Activated CD4-positive, alpha-beta T cell treated with anti-CD3 and anti-CD28 coated beads, Interleukin-2, Interleukin-4, amounts not matched to agents 100 ng/mL and 50 ng/mL, durations not matched to agents 16 hours and 8 hours (primary cell): ENCODE results near the gene ZNF319.
"Not testable (repeated sequence)": the region's sequence is repeated elsewhere in the genome, so short reads cannot be mapped to it uniquely, and the experiment has no call there.

Experiments used
- DNase-seq: peaks from one replicate; pipeline ENCODE4 v3.0.0-alpha.2; 2020; ENCODE audit warnings: low spot score

Gene ZNF319

DNA sequence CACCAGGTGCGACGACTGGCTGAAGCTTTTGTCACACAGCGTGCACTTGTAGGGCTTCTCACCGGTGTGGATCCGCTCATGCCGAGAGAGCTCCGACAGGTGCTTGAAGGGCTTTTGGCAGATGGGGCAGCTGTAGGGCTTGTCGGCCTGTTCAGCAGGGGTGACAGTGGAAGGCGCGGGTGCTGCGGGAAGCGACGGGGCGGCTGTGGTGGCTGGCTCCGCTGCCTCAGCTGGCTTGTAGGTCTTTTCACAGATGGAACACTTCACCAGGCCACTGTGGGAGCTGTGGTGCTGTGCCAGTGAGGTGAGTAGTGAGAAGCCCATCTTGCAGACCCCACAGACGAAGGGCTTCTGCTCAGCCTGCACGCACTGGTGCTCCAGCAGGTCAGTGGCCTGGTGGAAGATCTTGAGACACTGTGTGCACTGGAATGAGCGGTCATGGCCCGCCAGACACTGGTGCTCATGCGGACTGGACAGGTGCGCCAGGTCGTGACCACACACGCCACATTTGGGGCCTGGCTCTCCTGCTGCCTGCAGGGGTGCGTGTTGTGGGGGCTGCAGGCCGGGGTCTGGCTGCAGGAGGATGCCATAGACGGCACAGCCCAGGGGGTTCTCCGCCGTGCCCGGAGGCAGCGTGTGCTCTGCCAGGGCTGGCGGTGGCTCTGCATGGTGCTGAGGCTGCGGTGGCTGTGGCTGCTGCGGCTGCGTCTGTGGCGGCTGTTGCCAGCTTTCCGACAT is 2.8 kb downstream of the ZNF319 start:
- DNase-seq, result no peak

DNA sequence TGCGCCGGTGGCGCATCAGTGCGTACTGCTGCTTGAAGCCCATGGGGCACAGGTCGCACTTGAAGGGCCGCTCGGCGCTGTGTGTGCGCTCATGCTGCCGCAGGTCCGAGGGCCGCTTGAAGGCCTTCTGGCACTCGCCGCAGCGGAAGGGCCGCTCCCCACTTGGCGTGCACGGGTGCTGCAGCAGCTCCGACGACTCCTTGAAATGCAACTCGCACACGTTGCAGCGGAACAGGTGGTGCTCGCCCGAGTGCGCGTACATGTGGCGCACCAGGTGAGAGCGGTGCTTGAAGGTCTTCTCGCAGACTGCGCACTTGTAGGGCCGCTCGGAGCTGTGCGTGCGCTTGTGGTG is 3.3 kb downstream of the ZNF319 start:
- no peak for DNase-seq

DNA sequence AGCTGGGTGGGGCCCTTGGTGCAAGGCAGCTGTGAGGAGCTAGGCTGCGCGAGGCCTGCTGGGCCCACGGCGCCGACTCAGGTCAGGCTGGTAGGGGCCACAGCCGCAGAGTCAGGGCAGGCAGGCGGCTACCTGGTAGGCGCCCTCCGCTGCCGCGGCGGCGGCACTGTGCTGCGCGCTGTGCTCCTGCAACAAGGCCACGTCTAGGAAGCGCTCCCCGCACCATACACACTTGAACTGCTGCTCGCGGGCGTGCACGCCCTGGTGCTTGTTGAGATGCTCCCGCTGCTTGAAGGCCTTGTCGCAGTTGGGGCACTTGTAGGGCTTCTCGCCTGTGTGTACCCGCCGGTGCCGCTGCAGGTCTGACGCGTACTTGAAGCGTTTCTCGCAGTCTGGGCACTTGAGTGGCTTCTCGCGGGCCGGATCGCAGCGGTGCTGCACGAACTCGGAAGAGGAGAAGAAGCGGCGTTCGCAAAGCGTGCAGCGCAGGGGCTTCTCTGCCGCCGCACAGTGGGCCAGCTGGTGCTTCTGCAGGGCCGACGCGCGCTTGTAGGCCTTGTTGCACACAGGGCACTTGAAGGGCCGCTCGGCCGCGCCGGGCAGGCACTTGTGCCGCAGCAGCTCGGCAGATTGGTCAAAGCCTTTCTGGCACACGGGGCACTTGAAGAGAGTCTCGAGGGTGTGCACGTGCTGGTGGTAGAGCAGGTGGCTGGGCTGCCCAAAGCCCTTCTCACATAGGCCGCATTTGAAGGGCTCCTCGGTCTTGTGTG is 3.9 kb downstream of the ZNF319 start:
- no peak for DNase-seq

DNA sequence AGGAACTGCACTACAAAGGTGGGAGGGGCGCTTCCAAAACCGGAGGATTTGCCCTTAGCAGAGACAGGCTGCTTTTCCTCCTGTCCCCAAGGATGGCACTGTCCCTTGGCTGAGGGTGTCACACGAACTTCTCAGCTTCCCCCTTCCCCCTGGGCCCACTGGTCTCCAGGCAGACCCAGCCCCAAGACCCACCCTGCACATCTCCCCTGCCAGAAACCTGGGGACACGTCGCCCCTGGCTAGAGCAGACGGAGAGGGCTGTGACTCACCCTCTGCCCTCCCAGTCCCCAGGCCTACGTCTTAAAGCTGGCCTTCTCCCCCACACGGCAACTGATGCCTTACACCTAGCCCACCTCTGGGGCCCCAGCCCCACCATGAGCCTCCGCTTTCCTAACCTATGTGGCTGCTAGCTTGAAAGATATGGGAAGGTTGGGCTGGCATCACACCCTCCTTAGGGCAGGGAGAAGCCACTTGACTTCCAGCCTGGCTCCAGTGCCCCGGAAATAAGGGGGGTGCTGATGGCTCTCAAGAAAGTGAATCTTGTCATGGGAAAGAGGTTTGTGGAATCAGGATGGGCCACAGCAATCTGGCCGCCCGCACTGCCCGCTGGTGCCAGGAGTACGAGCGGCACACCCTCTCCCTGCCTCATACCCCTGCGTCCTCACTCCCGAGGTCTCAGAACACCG is 4.6 kb downstream of the ZNF319 start:
- no peak for DNase-seq

DNA sequence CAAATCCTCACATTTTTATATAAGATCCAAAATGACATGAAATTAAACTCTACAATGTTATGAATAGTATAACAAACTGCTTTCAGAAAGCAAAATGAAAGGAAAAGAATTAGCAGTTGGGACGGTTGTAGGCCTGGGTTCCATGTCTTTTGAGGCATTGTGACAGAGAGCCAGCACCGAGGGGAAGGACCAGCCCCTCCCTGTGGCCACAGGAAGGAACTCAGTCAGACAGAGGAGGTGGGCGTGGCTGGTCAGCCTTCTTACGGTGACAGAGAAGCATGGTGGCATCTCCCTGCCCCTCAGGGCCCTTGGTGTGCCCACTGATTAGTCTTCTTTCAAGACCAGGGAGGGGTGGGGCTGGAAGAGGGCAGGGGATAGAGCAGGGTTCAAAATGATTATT is 5.7 kb downstream of the ZNF319 start:
- DNase-seq, result peak; percentile 29

DNA sequence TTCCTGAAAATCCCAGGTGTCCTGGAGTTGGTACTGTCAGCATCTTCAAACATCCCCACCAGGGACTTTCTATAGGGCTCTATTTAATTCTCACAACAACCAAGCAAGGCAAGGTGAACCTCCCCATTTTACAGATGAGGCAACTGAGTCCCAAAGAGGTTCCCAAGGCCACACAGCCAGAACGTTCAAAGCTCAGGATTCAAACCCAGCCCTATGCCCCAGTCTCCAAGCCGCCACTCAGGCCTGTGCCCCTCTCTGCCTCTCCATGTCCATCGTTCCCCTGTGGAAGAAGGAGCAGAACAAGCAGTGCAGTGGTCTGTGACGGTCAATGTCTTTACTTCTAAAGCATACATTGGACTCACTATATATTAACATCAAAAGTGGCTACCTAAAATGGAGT is 6.1 kb downstream of the ZNF319 start:
- DNase-seq, result no peak

DNA sequence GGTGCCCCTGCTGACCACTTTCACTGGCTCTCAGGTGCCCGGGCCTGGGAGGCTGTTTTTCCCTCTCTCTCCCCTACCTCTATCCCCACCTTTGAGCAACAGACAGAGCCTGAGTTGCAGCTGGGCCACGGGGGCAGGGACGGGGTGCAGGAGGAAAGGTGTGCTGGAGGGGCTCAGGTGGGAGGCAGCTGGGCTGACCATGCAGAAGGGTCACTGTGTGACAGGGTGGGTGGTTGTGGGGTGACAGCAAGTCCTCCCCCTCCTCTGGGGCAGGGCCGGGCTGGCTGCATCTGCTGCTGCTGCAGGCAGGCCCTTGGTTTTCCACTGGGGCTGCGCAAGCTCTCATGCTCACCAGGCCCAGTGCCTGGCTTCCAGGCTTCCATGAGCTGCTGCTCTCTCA is 6.6 kb downstream of the ZNF319 start:
- no peak for DNase-seq

DNA sequence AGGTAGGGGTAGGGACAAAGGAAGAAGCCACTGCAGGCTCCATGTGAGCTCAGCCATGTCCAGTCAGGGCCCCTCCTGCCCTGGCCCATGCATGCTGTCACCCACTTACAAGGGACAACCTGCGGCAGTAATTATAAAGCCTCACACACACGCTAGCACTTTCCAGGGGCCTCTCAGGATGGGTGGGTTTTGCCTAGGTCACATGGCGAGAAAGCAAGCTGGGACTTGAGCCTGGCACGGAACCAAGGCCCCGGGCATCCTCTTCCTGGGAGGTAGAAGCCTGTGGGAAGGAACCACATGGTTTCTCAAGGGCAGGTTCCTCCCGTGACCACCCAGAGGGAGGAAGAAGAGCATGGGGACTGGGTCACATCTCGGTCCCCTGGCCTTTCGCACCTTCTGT is 7.0 kb downstream of the ZNF319 start:
- no peak for DNase-seq

DNA sequence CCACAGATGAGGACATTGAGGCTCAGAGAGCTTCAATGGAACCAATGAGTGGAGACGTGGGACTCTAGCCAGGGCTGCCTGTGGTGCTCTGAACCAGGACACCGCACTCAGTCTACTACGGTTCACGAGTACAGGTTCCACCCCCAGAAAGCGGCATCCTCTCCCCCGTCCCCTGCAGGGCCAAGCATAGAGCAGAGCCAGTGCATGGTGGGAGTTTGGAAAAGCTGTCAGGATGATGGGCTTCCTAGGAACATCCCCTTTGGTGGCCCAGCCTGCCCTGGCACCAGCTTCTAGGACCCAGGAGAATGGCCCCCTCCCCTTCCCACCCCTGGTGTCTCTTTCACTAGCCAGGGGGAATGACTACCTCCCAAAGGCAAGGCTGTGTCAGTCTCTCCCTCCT is 8.4 kb downstream of the ZNF319 start:
- no peak for DNase-seq

DNA sequence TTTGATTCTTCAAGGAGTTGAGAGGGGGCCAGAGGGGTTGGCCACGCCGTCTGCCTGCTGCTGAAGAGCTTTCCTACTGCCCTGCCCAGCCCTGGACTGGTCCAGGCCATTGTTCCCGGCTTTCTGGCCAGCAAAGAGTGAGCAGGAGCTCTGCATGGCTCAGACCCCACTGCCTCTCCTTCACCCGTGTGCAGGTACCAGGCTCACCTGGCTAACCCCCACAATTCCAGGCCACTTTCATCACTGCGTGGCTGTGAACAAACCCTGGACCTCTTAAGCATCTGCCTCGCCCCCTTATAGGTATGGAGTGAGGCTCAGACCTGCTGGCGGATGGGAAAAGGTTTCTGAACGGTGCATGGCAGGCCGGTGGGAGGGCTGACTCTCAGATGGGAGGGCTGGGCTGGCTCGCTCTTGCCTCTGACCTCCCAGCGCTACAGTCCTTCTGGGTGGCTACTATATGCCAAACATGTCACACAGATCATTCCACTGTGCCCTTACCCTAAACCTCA is 8.9 kb downstream of the ZNF319 start:
- DNase-seq, result no peak

DNA sequence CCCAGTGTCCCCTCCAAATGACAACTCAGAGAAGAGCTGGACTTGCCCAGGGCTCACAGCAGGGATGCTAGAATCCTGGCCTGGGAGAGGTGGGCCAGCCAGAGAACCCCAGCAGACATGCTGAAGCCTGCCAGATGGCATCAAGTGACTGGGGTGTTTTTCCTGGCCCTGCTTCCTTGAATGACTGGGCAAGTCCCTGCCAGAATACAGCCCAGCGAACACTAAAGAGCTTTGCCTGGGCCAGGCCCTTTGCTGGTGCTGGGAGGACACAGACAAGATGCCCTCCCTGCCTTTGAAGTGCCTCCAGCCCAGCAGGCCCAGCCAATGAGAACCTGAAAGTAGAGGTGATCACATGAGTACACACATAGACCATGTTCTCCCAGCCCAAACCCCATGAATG is 11.5 kb downstream of the ZNF319 start:
- no peak for DNase-seq

DNA sequence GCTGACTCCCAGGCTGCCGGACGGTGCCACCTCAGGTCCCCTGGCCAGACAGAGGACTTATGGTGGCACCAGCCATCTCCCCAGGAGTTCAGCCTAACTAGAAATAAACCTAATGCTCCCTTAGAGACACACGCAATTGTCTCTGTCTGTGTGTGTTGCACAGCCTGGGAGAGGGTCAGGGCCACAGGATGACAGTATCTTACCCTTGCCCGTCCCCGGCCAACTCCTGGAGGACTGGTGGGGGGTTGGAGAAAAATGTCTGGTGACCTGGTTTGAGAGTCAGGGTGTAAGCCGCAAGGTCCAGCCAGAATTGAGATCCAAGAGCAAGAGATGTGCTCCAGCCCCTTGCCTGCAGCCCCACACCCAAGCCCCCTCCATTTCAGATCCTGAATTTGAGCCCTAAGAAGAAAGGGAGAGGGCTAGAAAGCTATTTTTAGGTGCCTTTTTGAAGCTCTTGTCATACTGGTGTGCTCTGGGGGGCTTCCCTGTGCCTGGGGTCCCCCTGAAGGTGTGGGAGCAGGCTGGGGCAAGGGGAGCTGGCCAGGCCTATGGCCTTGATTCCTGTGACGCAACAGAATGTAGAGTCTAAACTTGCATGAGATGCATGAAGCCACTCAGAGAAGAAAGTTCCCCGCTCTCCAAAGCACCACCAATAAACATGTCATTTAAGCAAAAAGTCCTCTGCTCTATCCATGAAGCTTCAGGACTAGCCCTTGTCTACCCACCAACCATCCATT is 12.9 kb downstream of the ZNF319 start:
- no peak for DNase-seq

DNA sequence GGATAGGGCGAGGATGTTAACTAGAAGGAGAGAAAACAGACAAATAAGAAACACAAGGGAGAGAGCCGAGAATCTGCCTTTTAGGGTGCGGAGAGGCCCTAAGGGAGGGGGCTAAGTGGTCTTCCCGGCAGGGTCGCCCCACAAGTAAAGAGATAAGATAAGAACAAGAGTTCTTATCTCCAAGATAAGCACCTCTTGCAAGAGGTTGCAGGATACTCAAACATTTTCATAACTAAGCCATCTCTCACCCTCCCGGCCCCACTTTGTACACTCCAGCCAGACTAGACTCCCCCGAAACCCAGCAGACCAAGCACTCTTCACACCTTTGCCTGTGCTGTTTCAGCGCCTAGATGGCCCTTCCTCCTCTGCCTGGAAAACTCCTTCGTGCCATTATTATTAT is 14.3 kb downstream of the ZNF319 start:
- DNase-seq, result no peak

DNA sequence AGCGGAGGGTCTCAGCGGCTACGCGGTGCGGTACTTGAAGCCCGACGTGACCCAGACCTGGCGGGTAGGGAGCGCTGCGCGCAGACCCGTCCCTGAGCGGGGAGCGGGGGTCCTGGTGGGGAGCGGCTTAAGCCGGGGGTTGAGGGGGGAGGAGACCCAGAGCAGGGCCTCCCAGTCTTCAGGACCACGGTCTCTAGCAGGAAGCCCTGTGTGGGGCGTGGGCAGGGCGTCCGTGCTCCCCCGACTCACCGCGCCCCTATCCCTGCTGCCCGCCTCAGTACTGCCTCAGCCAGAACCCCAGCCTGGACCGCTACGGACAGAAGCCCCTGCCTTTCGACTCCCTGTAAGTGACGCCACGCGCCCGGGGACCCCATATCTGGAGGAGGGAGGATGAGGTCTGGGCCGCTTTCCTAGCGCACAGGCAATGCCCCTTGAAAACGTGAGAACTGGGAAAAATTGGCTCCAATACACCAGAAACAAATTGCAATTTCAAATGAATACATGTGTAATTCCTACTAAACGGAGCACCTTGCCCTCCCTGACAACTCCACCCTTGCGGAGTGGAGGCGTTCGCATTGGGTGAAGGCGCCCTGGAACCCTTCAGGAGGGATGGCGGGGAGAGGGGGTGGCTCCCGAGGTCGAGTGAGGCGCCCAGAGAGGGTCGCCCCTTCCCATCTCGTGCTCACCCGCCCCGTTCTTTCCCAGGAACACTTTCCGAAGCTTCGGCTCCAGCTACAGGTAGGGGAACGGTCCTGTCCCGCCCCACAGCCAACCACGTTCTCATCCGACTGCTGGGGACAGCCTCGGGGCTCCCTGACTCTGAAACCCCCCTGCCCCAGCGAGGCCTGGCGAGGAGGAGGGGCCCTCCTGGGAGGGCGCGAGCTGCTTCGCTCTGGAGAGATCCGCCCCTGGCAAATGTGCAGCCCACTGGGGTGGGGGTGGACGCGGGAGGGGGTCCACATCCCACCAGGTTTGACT is 15.0 kb downstream of the ZNF319 start:
- DNase-seq, result no peak

DNA sequence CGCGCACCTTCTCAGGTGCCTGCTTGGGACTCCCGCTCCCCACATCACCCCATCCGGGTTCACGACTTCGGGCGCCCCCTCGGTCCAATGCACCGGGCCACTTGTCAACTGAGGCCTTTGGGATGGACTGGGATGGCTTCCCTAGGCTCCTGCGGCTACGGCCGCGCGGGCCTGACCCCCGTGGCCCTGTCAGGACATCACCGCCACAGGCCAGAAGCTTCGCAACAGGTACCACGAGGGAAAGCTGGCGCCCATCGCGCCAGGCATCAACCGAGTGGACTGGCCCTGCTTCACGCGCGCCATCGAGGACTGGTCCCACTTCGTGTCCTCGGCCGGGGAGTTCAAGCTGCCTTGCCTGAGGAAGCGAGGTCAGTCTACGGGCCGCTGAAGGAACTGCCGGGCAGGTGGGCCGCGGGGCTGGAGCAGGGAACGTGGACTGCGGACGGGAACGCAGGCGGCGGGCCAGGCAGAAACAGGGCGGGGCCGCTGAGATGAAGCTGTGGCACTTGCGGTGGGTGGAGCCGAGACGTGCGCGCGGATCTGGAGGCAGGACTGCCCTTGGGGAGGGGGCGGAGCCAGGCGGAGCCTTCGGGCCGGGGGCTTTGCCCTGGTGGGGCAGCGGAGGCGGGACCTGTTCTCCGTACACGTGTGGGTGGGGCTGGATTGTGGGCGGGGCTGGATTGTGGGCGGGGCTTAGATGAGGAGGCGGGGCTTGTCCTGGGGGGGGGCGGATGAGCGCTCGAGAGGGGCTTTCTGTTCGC is 15.8 kb downstream of the ZNF319 start:
- DNase-seq, result peak; percentile 88

DNA sequence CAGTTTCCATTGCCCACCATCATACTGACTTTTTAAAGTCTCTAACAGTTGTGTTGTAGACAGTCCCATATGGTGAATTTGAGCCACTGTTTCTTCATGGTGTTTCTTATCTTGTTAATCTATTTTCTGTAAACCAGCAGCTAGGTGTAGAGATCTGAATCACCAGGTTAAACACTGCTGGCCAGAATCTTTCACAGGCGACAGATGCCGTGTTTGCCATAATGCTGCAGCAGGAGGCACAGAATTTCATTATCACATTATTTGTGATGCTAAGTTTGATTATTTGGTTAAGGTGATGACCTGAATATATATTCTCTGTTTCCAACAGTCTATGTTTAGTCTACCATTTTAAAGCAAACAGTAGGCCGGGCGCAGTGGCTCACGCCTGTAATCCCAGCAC is 18.1 kb downstream of the ZNF319 start:
- no peak for DNase-seq

DNA sequence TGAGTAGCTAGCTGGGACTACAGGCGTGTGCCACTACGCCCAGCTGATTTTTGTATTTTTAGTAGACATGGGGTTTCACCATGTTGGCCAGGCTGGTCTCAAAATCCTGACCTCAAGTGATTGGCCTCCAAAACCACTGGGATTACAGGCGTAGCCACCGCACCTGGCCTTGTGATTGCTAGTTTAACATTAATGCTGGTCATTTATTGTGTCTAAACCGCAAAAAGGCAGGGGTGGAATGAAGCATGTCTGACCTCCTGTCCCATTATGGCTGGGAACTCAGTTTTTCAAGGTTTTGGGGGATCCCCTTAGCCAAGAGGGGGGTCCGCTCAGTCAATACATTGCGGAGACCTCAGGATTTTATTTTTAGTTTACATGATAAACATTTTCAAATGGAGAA is 18.8 kb downstream of the ZNF319 start:
- DNase-seq, result no peak

DNA sequence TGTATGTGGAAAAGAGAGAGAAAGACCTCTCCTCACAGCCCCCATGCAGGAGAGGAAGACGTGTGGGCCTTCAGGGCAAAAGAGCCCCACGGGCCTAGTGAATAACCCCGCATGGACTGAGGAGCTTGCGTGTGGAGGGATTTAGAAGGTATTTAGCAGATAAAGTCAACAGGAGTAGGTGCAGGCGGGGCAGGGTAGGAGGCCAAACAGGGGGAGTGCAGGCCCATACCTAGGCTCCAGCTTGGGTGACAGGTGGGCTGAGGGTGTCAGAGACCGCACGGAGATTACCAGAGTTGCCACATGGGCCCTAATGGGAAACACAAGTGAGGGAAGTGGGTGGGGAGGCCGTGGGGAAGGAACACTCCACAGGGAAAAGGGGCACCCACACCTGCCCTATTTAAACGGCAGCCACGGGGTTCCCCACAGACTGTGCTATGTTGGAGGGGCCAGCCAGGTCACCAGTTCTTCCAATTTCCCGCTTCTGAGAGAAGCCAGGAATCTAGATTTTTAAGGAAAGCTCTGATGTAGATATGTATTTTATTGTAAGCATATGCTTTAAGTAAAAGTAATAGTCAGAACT is 21.4 kb downstream of the ZNF319 start:
- no peak for DNase-seq

DNA sequence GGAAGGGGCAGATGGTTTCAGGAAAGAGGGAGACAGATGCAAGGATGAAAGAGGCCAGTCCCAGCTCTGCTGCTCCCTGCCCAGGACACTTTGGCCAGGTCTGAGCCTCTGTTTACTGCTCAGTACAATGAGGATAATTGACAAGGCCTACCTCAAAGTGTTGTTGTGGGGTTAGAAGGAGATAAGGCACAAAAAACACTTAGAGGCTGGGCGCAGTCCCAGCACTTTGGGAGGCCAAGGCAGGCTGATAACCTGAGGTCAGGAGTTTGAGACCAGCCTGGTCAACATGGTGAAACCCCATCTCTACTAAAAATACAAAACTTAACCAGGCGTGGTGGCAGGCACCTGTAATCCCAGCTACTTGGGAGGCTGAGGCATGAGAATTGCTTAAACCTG is 22.4 kb downstream of the ZNF319 start:
- not testable (repeated sequence) for DNase-seq
